Activated CD4-positive, alpha-beta T cell treated with anti-CD3 and anti-CD28 coated beads, Interleukin-2, amount 50 U/mL, for 24 hours (primary cell): ENCODE data around the gene DOCK8.
A peak's percentile ranks its signal among the peaks of the same experiment; 100 is the strongest.

Experiments used
- DNase-seq, 2 donors: peaks; one replicate each; pipeline ENCODE4 v3.0.0-alpha.2; 2020; ENCODE audit warnings: low read depth in 1 of 2, low spot score in 1 of 2

The DOCK8 gene

GRCh38 chr9:489198-490197, 274.8 kb downstream of the DOCK8 start:
- no peak for DNase-seq

- no peak for DNase-seq
These were observed 280.1 kb downstream of the DOCK8 start for GRCh38 chr9:494764-495163.

DNA sequence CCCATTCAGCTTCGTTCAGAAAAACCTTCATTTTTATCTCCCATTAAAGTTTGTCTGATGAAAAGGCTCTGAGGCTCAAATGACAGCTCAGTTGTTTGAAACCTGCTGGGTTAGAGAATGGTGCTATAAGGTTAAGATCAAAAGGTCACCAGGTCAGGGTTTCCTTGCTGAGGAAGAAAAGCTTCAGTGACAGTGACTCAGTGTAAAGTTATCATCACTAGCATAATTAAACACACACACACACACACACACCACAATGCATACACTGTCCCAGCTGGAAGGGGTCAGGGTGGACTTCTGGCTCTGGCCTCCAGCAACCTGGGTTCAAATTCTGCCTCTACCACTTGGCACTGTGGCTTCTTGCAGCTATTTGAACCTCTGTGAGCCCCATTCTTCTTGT, 281.1 kb downstream of the DOCK8 start:
- DNase-seq = no peak

DNA sequence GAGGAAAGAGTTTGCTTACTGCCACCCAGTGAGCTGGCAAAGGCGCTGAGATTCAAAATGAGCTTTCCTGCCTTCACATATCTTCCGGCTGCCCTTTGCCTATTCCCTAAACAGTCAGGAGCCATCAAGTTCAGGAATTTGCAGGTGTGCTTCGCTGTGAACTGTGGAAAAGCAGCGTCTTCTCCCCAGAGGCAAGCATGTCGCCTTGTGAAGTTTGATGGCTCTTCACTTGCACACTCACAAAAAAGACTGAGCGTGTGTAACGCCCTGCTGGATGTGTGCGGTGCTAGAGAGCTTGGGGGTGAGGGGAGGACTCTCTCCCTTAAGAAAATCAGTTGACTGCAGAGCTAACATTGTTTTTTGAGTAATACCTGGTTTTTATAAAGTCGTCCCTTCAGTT, 288.7 kb downstream of the DOCK8 start:
- no peak for DNase-seq

GRCh38 chr9:503881-504852, 289.5 kb downstream of the DOCK8 start, which contains the start of gene KANK1:
Gene KANK1 (plus strand): TSS chr9:504695.
- DNase-seq = peak; percentile 52 to 64

GRCh38 chr9:504921-505740, 290.5 kb downstream of the DOCK8 start:
- DNase-seq = peak in 1 of 2 donors; percentile 1

- no peak for DNase-seq
These were observed 291.0 kb downstream of the DOCK8 start for GRCh38 chr9:505741-506059.

- no peak for DNase-seq
These were observed 291.6 kb downstream of the DOCK8 start for GRCh38 chr9:506281-506680.

DNA sequence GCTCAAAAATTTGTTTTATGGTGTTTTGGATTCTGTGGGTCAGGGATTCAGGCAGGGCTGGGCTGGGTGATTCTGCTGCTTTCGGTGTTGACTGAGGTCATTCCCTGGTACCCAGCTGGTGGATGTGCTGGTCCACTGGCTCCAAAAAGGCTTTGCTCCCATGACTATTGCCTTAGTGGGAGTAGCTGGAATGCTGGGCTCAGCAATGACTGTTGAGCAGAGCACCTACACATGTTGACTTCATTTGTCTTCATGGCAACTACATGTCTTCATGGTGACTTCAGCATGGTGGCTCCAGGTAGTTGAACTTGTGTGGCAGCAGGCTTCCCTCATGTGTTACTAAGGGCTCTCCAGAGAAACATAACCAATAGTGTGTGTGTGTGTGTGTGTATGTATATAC, 297.2 kb downstream of the DOCK8 start:
- DNase-seq = no peak

DNA sequence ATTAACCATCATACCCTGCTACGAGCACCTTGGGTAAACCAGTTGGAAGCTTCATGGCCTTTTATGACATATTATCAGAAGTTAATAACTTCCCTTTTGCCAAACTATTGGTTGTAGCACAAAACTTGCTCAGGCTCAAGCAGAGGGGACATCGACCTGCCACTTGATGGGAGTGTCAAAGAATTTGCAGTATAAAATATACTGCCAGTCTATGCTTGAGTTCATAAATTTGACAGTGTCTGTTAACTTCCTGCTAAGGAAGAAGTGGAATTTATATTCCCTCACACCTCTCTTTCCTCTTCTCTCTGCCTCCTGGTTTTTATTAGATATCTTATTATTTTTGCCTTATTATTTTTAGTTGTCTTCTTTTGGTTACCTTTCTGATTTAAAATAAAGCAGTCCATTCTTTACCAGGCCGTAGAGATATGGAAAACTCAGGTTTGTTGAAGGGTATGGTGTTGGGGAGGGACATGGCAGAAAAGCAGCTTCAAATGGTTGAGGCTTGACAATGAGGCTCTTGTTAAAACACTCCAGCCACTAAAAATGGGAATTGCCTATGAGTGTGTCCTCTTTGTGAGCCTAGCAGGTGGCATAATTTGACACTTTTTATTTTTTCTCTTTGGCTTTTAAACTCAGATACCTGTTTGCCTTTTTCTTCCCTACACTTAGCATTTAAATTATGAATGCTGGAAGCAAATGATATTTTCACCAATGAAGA, 298.0 kb downstream of the DOCK8 start:
- DNase-seq = no peak
